Measurements from ENCODE around the gene PLA2G2F. TPM values are rescaled to one million over a fixed set of nuclear protein-coding genes. Genes with fewer than 3 reads are reported as not detected.

Gene PLA2G2F, protein sequence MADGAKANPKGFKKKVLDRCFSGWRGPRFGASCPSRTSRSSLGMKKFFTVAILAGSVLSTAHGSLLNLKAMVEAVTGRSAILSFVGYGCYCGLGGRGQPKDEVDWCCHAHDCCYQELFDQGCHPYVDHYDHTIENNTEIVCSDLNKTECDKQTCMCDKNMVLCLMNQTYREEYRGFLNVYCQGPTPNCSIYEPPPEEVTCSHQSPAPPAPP
- not detected for polyA plus RNA-seq (2013, experiment 1 of 2; ENCODE audit: insufficient read length)
- not detected for polyA plus RNA-seq (2013, experiment 2 of 2; ENCODE audit: insufficient read length)

DNA sequence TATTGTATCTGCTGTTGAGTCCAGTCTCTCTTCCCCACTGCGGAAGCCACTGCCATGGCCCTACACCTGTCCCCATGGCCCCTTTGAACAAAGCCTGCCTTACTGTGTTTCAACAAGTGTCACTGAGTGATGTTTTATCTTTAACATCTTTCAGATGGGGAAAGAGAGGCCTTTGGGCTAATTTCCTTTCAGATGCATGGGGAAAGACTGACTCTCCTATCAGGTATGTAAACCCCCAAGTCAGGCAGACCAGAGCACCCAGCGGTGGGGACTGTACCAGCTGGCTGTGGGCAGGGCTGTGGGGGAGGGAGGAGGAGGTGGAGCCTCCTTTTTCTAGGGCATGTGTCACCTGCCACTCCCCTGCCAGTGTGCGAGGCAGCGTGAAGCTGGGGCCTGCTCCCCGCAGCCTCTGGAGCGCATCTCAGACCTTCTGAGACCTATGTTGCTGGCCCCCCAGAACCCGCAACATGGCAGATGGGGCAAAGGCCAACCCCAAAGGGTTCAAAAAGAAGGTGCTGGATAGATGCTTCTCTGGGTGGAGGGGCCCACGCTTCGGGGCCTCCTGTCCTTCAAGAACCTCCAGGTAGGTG, at the start of gene PLA2G2F:
Gene PLA2G2F, plus strand, starts transcription at position 363 of the 590 bp plus-strand sequence. Its CDS starts 105 bp downstream, at position 468.
- no peak for DNase-seq

DNA sequence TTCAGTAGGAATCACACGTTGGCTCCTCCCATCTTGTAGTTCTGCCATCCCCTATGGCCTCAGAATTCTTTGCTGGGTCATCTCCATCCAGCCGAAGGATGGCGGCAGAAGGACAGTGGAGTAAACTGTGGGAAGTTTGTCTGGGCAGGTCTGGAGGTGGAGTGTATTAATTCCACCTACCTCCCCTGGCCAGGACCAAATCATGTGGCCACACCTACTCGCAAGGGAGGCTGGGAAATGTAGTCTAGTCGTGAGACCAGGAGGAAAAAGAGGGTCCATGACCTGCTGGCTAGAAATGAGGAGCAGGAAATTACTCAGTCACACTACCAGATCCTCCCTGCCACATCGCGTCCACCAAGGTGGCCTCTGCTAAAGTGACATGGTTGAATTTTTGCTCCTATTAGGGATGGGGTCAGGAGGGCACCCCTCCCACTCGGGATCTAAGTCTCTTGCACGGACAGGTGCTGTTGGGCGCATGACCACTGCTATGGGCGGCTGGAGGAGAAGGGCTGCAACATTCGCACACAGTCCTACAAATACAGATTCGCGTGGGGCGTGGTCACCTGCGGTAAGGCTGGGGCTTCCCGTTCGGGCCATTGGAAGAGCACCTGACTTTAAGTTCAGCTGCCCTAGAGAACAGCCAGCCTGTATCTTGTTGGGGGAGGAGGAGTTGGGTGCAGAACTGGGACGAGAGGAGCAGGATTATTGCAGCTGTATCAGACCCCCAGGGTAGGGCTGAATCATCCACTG, 49.6 kb upstream of the PLA2G2F start:
- no peak for DNase-seq

DNA sequence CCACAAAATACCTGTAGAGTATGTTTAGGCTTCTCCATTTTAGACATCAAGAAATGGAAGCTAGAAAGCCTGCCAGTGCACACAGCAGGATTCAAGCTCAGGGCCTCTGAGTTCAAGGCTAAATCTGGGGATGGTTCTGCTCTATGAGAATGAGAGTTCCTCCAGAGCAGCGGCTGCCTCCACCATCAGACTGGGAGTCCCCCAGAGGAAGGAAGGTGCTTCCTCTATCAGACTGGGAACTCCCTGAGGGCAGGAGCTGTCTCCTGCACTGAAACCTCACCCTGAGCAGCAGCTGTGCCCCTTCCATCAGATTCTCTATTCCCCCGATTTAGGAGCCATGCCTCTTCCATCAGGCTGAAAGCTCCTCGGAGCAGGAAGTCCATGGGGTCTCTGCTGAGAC, 49.0 kb upstream of the PLA2G2F start:
- DNase-seq = no peak

DNA sequence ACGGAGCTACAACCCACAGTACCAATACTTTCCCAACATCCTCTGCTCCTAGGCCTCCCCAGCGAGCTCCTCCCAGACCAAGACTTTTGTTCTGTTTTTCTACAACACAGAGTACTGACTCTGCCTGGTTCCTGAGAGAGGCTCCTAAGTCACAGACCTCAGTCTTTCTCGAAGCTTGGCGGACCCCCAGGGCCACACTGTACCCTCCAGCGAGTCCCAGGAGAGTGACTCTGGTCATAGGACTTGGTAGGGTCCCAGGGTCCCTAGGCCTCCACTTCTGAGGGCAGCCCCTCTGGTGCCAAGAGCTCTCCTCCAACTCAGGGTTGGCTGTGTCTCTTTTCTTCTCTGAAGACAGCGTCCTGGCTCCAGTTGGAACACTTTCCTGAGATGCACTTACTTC, 48.5 kb upstream of the PLA2G2F start:
- no peak for DNase-seq

DNA sequence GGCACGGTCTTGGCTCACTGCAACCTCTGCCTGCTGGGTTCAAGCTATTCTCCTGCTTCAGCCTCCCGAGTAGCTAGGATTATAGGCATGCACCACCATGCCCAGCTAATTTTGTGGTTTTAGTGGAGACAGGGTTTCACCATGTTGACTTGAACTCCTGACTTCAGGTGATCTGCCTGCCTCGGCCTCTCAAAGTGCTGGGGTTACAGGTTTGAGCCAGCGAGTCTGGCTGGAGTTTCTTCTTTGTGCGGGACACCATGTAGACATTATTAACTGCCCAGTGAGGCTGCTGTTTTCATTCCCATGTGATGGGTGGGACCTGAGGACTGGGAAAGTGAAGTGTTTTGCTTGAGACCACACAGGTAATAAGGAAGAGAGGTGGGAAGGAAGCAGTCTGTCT, 45.8 kb upstream of the PLA2G2F start:
- DNase-seq = no peak

DNA sequence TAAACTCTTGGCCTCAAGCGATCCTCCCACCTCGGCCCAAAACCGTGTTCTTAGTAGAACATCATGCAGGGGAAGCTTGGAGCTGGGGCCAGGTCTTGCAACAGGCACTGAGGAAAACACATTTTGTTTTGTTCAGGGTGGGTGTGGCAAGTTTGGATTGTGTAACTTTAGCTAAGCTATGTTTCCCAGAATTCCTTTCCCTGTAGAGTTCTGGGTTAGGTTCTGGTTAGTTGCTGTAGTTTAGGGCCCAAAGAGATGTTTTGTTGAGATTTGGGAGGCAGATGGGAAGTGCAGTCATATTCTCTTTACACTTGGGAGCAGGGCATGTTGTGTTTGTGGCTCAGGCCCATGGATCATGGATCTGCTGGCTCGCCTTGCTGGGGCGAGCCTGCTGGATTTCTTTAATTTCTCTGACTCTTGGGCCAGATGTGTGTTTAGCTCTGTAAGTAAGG, 45.2 kb upstream of the PLA2G2F start:
- DNase-seq = no peak

DNA sequence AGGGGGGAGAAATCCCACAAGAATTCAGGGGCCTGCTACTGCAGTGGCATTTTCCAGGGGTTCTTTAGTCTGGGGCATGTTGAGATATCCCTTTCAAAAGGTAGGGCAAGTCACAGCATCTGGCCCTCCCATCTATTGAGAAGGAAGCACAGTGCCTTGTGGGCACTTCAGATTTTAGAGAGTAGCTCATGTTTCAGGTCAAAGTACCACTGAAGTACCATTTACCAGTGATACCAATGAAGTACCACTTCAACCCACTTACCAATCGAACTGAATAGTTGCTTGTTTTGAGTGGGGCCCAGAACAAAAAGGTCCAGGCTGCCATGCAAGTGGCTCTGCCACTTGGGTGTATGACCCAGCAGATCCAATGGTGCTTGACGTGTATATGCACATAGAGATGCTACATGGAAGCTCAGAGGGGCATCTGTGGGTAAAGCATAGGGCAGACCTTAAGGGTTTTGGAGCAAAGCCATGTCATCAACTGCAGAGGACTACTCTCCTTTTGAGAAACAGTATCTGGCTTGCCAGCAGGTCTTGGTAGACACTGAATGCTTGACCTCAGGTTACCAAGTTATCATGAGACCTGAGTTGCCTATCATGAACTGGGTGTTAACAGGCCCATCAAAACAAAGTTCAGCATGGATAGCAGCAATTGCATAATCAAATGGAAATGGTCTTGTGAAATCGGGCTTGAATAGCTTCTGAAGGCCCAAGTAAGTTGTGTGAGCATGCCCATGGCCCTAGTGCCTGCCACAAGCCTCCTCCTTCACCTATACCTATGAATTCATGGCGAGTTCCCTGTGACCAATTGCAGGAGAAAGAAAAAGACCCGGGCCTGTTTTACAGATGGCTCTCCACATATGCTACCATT, 43.3 kb upstream of the PLA2G2F start:
- DNase-seq = no peak

DNA sequence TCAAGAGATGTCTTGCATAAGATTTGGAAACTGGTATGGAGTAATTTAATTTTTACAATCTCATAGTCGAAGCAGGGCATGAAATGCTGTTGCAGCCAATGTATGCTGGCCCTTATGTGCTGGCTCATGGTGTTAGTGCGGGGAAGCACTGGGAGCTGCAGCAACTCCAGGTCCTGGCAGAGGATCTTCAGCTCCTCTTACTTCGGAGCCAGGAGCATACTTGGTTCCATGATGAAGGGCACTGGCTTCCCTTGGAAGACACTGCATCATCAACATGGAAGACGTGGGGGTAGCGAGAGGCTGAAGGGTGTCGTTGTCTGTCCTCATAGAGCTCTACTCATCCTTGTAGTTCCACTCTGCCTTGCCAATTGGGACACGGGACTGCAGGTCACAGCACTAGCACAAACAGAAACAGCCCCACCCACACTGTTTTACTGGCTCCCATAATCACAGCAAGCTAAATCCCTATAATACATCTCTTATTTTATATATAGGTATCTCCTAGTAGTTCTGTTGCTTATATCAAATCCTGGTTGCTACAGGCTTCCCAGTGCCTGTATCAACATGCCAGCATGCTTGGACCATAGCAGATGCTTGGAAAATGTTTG, 42.2 kb upstream of the PLA2G2F start:
- no peak for DNase-seq

DNA sequence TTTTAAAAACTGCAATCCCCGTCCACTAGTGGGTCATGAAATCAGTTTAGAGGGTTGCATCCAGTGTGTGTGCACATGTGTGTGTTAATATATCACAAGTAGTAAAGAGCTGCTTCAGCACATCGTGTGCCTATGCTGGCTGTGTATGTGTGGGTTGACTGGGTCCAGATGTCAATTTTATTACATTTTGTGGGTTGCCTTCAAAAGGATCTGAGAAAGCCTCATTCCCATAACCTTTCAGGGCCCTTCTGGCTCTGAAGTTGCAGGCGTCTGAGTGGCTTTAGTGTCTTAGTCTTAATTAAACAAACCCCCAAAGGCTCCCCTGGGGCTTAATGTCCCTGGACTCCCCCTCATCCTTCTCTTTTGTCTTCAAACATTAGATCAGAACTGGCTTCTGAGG, 39.6 kb upstream of the PLA2G2F start:
- DNase-seq = no peak

DNA sequence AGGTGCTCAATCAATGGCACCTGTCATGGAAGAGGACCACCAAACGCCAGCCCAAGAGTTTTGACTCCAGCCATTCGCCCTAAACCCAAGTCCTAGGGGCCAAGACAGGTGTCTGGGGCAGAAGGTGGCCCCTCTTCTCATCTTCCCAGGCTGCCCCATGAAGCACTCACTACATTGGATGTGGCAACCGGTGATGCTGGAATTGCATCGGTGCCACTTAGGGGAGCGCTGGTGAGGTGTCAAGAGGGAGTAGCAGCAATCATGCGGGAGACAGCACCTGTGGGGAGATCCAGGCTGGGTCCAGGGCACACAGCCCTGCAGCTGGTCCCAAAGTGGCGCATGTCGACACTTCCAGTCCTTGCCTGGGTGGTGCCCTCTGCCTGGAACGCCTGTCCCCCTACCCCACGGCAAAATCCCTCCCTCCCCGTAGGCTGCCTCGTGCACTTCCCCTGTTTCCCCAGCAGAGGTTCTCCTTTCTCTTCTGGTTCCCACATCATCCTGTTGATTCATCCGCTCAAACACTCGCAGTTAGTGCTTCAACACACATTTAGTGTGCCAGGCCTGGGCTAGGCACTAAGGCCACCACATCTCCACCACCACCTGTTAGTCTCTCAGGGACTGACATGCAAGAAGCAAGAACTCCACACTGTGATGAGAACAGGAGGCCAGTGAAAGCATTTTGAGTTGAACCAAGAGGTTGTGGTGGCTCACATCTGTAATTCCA, 38.3 kb upstream of the PLA2G2F start:
- peak; percentile 39 for DNase-seq

DNA sequence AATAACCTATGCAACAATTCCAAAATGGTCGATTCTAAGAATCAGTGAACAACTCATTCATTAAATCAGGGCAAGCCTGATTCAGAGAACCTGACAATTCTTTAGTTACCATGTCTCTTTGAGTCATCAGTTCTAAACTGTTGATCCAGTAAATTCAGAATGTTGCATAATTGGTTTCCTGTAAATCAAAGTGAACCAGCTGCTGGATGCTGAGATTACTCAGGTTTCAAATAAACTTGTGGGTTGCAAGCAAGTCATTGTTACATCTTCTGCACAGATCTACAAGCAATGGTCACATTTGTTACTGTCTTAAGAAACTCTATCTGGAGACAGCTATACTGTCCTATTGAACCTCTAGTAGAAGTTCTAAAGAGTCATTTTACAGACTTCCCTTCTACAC, 36.2 kb upstream of the PLA2G2F start:
- DNase-seq = peak; percentile 58

DNA sequence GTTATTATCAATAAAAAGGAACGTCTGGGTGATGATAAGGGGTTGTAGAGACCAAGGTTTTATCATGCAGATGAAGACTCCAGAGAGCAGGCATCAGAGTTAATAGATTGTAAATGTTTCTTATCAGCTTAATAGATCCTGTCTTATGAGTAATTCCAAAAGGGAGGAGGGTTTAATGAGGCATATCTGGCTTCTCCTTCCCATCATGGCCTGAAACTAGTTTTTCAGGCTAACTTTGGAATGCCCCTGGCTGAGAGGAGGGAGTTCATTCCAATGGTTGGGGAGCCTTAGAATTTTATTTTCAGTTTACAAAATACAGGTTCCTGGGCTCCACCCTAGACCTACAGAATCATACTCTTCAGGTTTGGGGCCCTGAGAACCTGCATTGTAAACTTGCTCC, 33.3 kb upstream of the PLA2G2F start:
- no peak for DNase-seq

DNA sequence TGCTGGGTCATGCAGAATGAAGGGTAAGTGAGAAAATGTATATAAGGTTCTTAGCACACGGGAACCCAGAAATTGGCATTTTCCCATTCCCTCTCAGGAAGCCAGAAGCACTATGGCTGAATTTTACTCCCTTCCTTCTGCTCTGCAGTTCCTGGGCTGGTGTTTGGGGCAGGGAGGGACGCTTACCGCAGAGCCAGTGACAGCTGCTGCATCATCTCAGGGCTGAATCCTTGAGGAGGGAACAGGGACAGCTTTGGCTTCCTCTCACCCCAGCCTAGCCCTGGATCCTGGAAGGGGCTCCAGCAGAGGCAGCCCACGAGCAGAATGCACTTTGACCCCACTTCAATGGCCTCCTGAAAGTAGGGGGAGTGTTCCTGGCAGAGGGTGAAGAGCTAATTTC, 31.8 kb upstream of the PLA2G2F start:
- no peak for DNase-seq

DNA sequence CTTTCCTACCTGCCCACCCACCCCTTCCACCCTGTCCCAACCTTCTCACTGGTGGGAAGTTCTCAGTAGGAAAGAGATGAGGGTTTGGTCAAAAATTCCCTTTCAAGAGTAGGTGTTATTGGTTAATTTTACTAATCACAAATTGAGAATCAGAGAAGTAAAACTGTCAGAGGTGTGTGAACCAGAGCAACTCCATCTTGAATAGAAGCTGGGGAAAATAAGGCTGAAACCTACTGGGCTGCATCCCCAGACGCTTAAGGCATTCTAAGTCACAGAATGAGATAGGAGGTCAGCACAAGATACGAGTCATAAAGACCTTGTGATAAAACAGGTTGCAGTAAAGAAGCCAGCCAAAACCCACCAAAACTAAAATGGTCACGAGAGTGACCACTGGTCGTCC, 31.3 kb upstream of the PLA2G2F start:
- no peak for DNase-seq

DNA sequence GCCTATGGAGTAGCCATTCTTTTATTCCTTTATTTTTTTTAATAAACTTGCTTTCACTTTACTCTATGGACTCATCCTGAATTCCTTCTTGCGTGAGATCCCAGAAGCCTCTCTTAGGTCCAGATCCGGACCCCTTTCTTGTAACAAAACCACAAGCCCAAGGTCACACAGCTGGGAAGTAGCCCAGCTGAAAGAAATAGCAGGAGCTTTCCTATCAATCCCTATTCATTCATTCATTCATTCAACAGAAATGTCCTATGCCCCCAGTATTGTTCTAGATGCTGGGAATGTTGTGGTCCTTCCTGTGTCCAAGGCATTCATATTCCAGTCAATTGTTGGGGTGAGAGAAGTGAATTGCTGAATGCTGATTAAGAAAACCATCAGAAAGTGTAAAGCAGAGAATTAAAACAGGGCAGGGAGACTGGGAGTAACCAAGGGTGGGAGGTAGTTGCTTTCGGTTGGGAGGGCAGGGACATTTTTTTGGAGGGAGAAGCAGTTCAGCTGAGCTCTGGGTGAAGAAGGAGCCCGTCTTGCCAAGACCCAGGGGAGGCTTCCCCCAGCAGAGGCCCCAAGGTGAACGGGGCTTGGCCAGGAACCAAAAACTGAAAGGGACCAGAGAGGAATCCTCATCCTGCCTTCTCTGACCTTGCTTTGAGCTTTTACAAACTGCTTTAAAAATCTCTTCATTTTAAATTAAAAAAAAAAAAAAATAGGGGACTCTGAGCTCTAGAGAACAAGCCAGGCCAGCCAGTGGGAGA, 30.6 kb upstream of the PLA2G2F start:
- DNase-seq = no peak

DNA sequence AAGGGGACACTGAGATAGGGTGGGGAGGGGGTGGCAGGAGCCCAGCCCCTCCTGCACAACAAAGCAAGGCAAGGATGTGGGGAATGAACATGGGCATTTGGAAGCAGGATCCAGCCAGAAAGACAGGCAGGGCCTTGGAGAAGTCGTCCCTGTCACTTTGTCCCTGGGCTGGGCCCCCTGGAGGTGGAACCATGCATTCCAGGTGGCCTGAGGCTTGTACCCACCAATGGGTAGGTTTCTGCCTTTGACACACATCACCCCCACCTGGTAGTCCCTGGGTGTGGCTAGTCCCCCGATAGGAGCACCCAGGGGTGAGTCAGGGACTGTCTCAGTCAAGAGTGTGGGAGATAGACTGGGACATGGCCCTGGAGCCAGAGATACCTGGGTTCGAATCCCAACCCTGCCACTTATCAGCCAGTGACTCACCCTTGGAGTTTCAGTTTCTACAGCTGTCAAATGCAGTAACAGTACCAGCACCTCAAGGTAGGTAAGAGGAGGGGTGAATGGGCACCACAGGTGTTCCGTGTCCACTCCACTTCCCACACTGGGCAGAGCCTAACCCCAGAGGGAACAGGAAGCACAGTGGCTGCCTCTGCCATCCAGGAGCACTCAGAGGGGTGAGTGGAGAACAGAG, 29.8 kb upstream of the PLA2G2F start:
- DNase-seq = no peak

DNA sequence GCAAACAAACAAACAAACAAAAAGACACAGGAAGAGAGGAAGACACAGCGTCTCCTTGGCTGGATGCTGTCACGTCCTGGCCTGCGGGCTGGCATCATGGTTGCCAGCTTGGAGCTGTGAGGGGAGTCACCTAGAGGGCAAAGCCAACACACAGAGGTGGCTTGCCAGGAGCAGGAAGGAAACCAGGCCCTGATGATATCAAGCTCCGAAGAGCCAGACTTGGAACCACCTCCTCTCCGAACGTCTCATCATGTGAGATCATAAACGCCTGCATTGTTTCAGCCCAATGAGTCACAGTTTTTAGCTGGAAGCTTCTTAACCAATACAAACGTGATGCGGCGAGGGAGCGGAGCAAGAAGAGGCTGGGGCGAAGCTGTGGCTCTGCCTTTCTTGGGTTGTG, 28.4 kb upstream of the PLA2G2F start:
- DNase-seq = peak; percentile 10

DNA sequence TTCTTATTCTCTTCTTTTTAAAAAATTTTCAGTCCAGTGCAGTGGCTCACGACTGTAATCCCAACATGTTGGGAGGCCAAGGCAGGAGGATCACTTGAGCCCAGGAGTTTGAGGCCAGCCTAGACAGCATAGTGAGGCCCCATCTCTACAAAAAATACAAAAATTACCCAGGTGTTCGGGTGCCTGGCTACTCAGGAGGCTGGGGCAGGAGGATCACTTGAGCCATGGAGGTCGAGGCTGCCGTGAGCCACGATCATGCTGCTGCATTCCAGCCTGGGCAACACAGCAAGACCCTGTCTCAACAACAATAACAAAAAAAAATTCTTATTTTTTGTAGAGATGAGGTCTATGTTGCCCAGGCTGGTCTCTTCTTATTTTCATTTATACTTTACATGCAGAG, 27.7 kb upstream of the PLA2G2F start:
- DNase-seq = no peak

DNA sequence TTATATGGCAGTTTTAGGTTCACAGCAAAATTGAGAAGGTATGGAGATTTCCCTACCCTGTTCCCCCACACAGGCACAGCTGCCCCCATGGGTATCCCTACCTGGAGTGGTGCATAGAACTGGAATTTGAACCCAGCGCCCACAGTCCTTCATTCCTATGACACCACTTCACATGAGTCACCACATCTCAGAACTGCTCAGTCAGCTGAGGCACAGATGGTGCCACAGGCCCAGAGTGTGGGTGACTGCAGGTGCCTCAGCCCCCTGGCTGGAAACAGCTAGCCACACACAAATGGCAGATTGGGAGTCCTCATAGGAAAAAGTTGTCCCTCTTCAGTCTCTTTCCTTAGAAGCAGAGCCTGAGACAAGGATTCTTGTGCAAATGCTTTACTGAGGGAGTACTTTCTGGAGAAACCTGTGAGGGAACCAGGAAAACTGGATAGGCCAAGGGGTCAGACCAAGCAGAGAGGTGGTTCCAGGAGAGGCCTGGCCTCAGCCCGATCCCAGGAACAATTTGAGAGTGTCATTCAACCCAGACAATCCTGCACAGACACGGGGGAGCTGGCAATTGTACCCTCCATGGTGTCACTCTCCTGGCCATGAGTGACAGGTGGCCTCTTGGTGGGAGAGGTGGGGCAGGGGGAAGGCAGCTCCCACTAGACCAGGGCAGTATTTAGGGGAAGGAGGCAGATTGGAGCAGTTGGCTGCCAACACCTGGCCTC, 26.7 kb upstream of the PLA2G2F start:
- no peak for DNase-seq

All from fibroblast of skin of abdomen (primary cell).